Left forelimb (tissue), 1 donor: ENCODE measurements around the gene ALDH1L1.

ENCODE experiments used
- DNase-seq: peaks from one replicate; pipeline ENCODE4 v3.0.0-alpha.2; 2018; ENCODE audit warnings: low spot score

The ALDH1L1 gene

DNA sequence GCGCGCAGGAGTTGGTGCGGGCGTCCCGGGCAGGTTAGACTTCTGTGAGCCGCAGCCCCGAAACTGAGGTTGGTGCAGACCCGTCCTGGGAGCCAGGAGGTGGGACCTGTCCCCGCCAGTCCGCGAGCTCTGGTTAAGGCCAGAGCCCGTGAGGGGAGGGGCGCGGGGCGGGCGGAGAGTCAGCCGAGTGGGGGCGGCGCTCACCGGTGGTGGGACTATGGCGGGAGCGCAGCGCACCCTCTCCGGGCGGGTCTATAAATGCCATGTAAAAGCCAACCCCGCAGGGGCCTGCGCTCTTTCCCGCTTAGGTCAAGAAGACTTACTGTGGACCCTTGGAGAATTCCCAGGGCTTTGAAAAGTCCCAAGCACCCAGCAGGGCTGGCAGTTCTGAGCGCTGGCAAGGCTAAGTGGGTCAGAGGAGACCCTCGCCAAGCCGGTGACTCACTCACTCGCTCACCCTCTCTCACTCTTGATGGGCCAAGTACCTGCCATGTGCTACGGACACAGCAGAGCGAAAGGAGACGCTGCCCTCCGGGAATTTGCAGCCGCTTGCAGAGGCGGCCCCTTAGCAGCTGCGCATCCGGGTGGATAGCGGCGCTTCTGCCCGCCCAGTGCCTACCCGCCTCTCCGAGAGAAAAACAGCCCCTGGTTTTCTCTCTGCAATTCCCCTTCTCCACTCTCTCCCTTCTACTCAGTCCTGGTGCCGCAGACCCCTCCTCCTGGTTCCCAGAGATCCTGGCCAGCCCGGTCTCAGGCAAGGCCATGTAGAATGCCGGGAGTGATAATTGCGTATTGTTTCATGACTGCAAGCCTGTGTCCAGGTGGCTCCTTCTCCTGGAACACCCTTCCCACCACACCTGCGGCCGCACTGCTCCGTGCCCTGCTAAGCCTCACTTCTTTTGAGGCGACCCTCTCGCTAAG lies at the start of gene ALDH1L1:
ALDH1L1 (minus strand) TSS at position 110 of the 921 bp plus-strand sequence. CDS start 19,607 bp downstream, outside the sequence.
- no peak for DNase-seq

DNA sequence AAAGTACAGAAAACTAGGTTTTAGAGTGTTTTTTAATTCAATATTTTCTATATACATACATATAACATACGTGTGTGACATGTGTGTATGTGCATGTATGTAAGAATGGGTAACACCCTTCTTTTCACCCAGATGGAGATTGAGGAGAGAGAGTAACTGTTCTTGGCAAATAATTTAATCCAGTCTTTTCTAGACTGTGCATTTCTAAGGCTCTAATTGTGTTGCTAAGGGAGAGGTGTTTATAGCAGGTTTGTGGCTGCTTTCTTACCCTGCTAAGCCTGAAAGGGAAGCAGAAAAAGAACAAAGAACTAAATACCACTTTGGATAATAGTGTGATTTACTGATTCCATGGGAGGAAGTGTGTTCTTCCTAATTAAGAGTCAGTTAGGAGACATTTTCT lies 46.0 kb upstream of the ALDH1L1 start:
- DNase-seq: no peak

DNA sequence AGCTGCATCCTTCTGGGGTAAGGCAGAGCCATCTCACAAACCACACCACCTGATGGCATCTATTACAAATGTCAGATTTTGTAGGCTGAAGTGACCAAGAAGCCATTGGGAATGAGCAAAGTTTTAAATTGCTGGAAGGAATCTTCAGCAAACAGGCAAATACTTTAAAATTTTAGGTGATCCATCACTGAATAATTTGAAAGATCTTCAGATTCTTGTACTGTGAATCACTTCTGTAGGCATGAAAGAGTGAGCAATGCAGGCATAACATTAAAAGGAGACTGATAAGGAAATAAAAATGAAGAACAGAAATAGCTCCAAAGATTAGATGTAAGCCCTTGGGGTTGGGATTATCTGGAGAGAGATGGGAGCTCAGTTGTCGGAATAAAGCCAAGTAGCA lies 36.0 kb upstream of the ALDH1L1 start:
- no peak for DNase-seq

DNA sequence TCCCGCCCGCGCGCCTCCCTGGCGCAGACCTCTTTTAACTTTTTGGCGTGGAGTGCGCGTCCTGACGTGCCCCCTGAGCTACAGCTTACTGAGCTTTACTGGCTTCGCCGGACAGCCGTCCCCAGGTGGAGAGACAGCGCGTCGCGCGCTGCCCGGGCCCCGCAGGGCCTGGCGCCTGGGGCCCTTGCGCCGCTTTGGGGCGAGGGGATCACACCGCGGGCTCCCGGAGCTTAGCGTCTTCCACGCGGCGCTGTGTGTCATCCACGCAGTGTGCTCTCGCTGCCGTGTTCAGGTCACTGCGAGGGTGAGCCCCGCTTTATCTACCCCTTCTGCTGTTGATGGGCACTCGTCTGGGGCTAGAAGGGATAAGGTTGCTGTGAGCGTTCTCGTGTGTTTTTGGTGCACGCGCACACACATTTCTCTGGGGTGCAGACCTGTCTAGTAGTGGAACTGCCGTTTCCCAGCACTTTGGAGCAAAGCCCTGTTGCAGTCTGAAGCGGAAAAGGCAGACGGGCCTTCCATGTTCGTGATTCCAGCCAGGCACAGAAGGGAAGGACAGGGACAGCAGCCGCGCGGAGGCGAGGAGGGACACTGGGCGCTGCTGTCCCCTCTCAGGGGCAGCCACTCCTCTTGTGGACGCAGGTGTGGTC lies 33.1 kb upstream of the ALDH1L1 start:
- no peak for DNase-seq

DNA sequence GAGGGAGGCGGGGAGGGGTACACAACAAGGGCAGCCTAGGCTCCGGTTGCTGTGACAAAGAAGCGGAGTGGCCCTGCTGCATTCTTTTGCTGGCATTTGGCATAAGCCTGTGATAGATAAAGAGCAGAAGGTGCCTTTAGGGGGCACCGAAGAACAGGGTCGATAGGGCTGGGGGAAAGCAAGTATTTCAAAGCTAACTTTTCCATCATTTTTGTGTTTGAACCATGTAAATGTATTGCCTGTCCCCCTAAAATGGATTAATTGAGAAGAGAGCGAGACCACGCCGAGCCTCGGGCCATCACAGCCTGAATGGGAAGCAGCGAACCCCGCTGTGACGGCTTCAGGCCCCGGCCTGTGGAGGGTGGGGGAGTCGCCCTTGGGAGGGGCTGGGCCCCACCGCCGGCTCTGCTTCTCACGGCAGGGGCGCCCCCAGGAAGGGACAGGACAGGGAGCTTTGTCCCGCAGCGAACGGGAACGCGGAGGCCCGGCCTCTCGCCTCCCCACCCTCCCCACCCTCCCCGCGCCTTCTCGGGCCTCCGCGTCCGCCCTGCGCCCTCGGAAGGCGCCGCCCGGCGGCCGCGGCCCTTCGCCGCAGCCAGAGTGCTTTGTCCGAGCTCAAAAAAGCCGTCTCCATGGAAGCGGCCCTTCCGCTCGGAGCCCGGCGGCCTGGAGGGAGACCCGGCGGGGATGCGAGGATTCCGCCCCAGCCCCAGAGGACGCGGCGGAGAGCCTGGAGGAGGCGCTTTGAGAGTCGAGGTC lies 32.4 kb upstream of the ALDH1L1 start:
- peak; percentile 74 for DNase-seq

DNA sequence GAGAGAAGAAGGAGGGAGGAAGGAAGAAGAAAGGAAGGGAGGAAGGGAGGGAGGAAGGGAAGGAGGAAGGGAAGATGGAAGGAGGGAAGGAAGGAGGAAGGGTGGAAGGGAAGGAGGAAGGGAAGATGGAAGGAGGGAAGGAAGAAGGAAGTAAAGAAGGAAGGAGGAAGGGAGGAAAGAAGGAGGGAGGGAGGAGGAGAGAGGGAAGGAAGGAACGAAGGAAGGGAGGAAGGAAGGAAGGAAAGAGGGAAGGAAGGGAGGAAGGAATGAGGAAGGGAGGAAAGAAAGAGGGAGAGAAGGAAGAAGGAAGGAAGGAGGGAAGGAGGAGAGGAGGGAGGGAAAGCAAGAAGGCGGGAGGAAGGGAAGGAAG lies 31.8 kb upstream of the ALDH1L1 start:
- DNase-seq: no peak

DNA sequence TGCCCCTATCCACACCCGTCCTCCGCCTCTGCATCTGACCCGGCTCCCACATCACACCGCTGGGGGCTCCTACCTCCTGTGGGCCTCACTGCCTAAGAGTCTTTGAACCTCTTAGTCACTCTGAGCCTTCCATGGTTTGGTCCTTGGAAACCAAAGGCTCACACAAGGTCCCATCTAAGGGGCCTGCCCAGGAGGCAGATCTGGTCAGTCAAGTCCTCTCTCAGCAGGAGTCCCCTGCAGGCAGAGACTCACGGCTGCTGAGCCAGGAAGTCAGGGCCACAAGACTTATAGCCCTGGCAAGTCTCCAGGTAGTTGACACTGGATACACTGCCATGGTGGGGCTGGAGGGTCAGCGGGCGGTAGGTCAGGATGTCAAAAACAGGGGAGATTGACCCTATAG lies 31.2 kb upstream of the ALDH1L1 start:
- DNase-seq: no peak

DNA sequence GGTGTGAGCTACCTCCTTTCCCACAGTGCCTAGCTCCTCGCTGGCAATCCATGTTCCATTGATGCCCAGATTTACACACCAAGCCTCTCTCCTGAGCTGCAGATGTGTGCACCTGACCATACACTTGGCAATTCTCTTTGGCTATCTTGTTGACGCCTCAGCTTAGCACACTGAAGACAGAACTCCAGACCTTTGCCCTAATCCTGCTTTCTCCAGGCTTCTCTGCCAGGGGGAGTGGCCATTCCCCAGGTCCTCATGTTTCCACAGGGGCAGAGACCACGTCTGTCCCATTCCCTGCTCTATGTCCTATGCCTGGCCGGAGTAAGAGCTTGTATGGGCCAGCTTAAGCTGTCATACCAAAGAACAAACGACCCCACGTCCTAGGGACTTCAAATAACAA lies 30.2 kb upstream of the ALDH1L1 start:
- no peak for DNase-seq

DNA sequence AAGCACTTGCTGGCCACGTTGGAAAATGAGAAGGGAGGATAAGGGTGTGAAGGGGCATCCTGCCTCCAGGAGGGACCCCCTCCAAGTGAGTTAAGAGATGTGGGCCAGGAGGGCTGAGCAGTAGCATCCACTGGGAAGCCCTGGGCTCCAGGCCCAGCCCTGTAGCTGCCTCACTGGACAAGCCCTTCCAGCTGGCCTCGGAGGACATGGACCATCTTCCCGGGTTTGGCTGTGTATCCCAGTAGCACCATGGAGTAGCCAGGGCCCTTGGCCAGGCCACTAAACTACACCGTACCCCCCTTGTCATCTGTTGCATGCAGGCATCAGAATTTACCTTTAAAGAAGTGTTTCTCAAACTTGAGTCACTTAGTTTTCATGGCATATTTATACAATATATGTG lies 29.4 kb upstream of the ALDH1L1 start:
- DNase-seq: no peak

GRCh38 chr3:126208606-126209256 lies 28.3 kb upstream of the ALDH1L1 start:
- DNase-seq: no peak

DNA sequence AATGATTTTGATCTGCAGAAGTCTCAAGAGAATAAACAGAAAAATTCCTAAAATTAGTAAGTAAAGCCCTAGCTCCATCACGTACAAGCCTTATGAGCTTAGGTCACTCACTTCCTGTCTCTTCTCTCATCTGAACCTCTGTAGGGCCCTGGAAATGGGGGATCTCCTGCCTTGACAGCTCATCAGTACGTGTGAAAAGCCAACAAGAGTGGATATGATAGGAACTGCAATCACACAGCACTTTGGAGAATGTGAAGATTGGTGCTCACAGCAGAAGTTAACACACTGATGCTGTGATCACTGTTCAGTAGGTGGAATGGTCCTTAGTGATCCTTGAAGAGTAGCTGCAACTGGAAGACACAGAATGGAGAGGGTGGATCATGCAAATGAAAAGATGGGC lies 27.8 kb upstream of the ALDH1L1 start:
- no peak for DNase-seq

DNA sequence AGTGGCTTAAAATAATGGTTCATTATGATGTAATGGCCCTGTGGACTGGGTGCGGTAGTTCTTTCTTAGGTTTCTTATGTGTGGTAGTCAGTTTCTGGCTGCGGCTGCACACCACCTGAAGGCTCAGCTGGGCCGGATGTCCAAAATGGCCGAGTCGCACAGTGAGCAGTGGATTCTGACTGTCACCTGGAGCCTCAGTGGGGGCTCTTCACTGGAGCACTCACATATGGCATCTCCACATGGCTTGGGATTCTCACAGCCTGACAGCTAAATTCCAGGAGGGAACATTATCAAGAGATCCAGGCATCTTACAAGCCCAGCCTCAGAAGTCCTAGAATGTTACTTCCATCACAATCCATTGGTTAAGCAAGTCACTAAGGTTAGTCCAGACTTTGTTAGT lies 26.8 kb upstream of the ALDH1L1 start:
- no peak for DNase-seq

DNA sequence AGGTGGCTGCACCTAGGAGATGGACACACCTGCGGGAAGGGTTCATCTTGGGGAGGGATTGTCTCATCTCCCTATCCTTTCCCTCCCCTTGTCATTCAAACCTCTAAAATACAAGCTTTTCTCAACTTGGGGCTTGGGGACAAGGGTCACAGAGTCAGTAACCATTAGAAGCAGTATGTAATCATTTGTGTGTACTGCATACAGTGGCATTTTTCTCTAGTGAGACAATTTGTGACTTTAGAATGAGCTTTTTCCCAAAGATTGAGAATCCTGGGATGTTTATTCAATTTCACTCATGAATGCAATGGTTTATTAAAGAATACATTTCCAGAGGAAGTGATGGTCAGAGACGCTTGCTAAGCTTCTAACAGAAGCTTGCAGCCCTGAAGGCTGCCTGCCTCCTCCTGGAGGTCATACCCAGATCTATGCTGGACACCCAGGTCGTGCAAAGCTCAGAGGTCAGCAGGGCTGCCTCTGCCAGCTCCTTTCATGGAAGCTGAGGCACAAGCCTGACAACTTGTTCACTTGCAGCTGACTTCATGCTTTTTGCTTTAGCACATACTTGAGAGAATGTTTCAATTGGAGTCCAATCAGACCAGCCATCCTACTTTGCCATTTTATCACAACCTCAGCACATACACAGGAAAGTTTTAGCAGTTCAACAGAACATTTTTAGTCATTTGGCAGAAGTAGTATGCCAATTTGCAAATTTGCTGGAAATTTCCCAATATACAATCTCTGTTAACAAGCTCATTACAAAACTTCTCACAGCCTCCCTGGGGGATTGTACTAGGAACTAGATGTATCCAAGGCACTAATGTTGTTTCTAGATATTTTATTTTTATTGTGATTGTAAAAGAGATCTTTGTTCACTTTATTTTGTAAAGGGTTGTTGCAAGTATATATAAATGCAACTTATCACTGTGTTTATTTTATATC lies 25.6 kb upstream of the ALDH1L1 start:
- DNase-seq: no peak

- DNase-seq: no peak
Observed at GRCh38 chr3:126202680-126203079, 22.3 kb upstream of the ALDH1L1 start.

DNA sequence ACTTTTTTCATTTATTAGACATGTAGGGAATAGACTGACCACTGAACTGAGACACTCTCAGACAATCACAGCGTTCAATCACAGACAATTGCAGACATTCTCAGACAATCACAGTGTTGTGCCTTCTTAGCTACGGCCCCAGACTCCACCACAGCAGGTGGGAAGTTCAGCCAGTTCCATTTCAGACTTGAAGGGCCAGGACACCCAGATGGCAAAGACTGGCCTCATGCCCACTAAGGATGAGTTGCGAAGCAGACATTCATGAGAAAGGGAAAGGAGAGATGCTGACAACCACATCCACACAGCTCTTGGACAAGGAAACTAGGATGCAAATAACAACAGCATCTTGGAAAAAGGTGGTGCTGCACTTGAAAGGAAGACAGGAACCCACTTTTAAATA lies 21.9 kb upstream of the ALDH1L1 start:
- no peak for DNase-seq

DNA sequence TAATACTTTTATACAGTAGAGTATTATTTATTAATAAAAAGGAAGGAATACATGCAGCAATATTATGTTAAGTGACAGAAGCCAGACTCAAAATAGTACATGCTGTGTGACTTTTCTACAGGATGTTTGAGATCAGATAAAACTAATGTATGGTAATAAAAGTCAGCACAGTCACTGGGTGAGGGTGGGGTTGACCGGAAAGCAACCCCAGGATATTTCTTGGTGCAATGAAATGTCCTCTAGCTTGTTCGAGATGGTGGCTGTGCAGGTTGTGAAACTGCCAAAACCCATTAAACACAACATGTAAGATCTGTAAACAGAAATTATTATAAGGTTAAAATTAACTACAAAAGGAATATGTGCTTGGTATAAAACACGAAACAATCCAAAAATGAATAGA lies 20.8 kb upstream of the ALDH1L1 start:
- DNase-seq: no peak

GRCh38 chr3:126200534-126200933 lies 20.1 kb upstream of the ALDH1L1 start:
- no peak for DNase-seq

DNA sequence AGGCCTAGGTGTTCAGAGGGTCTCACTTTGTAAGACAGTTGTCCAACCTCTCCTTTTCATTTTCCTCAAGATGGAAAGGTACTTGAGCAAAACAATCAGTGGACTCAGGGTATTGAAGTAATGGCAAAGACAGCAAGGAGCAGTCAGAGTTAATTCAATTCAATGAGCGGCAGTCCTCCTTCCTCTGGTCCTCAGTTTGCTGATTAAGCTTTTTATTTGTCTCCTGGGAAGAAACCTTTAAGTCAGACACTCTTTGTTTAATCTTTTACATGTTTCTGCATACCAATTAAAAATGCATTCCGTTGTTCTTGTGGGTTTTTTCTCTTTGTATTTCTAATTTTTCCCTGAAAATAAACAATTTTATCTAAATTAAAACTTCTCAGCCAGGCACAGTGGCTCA lies 18.9 kb upstream of the ALDH1L1 start:
- DNase-seq: no peak

GRCh38 chr3:126197854-126198584 lies 17.6 kb upstream of the ALDH1L1 start:
- DNase-seq: no peak

GRCh38 chr3:126197343-126197742 lies 17.0 kb upstream of the ALDH1L1 start:
- no peak for DNase-seq
